RKO (cell line): Measurements from ENCODE around the gene EPC1.
"Not testable (repeated sequence)": the region's sequence is repeated elsewhere in the genome, so short reads cannot be mapped to it uniquely, and the experiment has no call there.

Experiments
- DNase-seq: peaks from one replicate; pipeline ENCODE4 v3.0.0-alpha.2; 2016; ENCODE audit warnings: low spot score

Gene EPC1

GRCh38 chr10:32271617-32272016, 75.3 kb downstream of the EPC1 start:
- DNase-seq = peak; percentile 32

GRCh38 chr10:32269343-32270100, 77.4 kb downstream of the EPC1 start:
- DNase-seq = no peak

GRCh38 chr10:32268788-32269187, 78.2 kb downstream of the EPC1 start:
- no peak for DNase-seq

- DNase-seq = no peak
Measured at GRCh38 chr10:32266979-32267378, 80.0 kb downstream of the EPC1 start.

GRCh38 chr10:32266566-32266965, 80.4 kb downstream of the EPC1 start:
- DNase-seq = no peak

GRCh38 chr10:32265756-32266155, 81.2 kb downstream of the EPC1 start:
- no peak for DNase-seq

- no peak for DNase-seq
Measured at GRCh38 chr10:32263300-32263699, 83.7 kb downstream of the EPC1 start.

- no peak for DNase-seq
Measured at GRCh38 chr10:32259551-32259950, 87.4 kb downstream of the EPC1 start.

GRCh38 chr10:32256613-32257437, 90.1 kb downstream of the EPC1 start:
- DNase-seq = peak; percentile 75

- peak; percentile 17 for DNase-seq
Measured at GRCh38 chr10:32253821-32254220, 93.1 kb downstream of the EPC1 start.

GRCh38 chr10:32253276-32253675, 93.7 kb downstream of the EPC1 start:
- DNase-seq = no peak

- not testable (repeated sequence) for DNase-seq
Measured at GRCh38 chr10:32250489-32250888, 96.5 kb downstream of the EPC1 start.

- DNase-seq = no peak
Measured at GRCh38 chr10:32246685-32247084, 100.3 kb downstream of the EPC1 start.

- no peak for DNase-seq
Measured at GRCh38 chr10:32245760-32246159, 101.2 kb downstream of the EPC1 start.

- no peak for DNase-seq
Measured at GRCh38 chr10:32244421-32245207, 102.3 kb downstream of the EPC1 start.

- DNase-seq = no peak
Measured at GRCh38 chr10:32244011-32244410, 102.9 kb downstream of the EPC1 start.

- no peak for DNase-seq
Measured at GRCh38 chr10:32241946-32242345, 105.0 kb downstream of the EPC1 start.

GRCh38 chr10:32240471-32240870, 106.5 kb downstream of the EPC1 start:
- DNase-seq = no peak

GRCh38 chr10:32239769-32240168, 107.2 kb downstream of the EPC1 start:
- DNase-seq = peak; percentile 34

GRCh38 chr10:32237644-32238345, 109.2 kb downstream of the EPC1 start:
- DNase-seq = no peak

- DNase-seq = no peak
Measured at GRCh38 chr10:32234471-32234870, 112.5 kb downstream of the EPC1 start.

GRCh38 chr10:32233375-32233774, 113.6 kb downstream of the EPC1 start:
- DNase-seq = not testable (repeated sequence)
